Measurements from ENCODE around the gene KHNYN.

The KHNYN gene

DNA sequence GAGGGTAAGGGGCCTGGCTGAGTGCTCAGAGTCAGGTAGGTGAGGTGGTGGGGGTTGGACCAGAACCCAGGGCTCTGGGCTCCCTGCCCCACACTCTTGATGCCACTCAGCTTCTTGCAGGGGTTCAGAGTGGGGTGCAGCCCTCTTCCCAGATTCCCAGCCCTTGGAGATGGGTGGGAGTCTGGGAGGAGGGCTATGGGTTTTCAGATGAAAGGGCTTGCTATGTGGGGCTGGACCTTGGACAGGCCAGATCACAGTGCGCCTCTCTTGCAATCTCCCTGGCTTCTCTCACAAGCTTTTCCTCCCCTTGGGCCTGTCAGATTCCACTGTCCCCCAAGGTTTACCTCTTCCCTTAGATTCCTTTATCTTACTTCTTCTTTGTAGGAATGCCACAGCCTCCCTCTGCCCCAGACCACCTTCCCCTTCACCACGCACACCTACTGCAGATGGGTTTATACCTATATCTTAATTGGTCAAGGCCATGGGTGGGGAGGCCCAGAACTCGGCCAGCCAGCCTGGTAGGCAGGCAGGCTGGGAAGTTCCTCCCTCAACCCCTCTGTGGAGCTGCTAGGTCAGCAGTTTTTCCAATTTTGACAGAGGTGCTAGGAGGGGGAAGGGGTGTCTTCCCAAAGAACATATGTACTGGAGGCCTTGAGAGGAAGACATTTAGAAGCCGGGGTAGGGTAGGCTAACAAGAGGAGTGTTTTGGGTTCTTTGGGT is 29.6 kb upstream of the KHNYN start:
- no peak for FAIRE-seq
- DNase-seq (ENCODE audit: extremely low spot score, insufficient read length, low read depth) = no peak

GRCh38 chr14:24401810-24402702 is 27.7 kb upstream of the KHNYN start:
- DNase-seq (ENCODE audit: extremely low spot score, insufficient read length, low read depth) (no peak), FAIRE-seq (no peak)

- FAIRE-seq (no peak), DNase-seq (ENCODE audit: extremely low spot score, insufficient read length, low read depth) (no peak)
These were observed 26.3 kb upstream of the KHNYN start for GRCh38 chr14:24403294-24403998.

DNA sequence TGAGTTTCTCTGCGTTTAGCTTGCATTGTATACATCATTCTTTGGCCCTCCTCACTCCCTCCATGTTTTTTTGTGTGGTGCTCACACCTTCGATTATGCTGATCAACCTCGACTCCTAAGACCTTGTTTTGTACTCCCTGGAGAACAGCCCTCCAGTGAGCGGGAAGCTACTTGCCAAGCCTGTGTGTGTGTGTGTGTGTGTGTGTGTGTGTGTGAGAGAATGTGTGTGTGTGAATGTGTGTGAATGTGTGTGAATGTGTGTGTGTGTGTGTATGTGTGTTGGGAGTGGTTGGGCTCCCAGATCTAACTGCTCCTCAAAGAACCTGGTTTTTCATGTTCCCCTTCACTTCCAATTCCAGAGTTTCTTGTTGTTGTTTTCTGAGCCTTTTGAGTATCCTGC is 24.9 kb upstream of the KHNYN start:
- FAIRE-seq (no peak), DNase-seq (ENCODE audit: extremely low spot score, insufficient read length, low read depth) (no peak)

DNA sequence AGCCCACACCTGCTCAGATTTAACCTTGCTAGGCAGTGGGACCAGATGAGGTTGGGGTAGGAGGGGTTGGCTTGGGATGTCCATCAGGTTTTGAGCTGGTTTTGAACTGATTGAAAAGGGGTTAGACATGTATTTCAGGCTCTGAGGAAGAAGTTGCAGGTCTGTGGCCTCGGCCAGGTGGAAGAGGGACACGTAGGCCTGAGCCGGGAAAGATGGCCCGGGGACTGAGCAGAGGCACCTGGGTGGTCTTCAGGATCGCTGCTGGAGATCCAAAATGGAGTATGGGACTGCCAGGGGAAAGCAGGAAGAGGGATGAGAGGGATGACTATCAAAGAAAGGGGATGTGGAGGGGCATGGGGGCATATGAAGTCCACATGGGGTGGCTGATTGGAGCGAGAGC is 23.3 kb upstream of the KHNYN start:
- no peak for DNase-seq (ENCODE audit: extremely low spot score, insufficient read length, low read depth)

GRCh38 chr14:24407608-24408325 is 22.0 kb upstream of the KHNYN start:
- no peak for DNase-seq (ENCODE audit: extremely low spot score, insufficient read length, low read depth)
- no peak for FAIRE-seq

More for the DNA sequence above, 23.3 kb upstream of the KHNYN start:
- FAIRE-seq = no peak

GRCh38 chr14:24408764-24409163 is 21.0 kb upstream of the KHNYN start:
- FAIRE-seq = no peak
- DNase-seq (ENCODE audit: extremely low spot score, insufficient read length, low read depth) = no peak

DNA sequence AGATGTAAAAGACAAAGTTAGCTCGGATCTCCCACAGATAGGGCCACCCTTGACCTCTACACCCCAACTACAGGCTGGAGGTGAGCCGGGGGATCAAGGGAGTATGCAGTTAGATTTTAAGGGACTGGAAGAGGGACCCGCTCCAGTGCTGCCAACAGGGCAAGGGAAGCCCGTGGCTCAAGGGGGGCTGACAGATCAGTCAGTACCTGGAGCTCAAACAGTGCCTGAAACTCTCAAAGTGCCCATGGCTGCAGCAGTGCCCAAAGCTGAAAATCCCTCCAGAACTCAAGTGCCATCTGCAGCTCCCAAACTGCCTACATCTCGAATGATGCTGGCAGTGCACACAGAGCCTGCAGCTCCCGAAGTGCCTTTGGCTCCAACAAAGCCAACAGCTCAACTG is 20.6 kb upstream of the KHNYN start:
- DNase-seq (ENCODE audit: extremely low spot score, insufficient read length, low read depth) = no peak

DNA sequence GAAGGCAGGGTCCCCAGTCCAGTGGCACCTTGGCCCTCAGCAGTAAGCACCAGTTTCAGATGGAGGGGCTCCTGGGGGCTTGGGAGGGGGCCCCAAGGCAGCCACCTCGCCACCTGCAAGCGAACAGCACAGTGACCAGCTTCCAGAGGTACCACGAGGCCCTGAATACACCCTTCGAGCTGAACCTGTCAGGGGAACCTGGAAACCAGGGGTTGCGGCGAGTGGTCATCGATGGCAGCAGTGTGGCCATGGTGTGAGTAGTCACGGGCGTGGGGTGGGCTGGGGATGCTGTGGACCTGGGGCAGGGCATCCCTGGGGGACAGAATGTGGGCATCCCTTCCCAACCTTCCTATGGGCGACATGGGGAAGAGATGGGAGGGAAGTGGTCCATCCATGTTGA is 19.8 kb upstream of the KHNYN start:
- FAIRE-seq = no peak
- no peak for DNase-seq (ENCODE audit: extremely low spot score, insufficient read length, low read depth)

More for the DNA sequence above, 20.6 kb upstream of the KHNYN start:
- FAIRE-seq = no peak

- peak; percentile 88 for FAIRE-seq
These were observed 18.0 kb upstream of the KHNYN start for GRCh38 chr14:24411443-24412389.

GRCh38 chr14:24414077-24414476 is 15.7 kb upstream of the KHNYN start:
- FAIRE-seq = no peak
- no peak for DNase-seq (ENCODE audit: extremely low spot score, insufficient read length, low read depth)

More at GRCh38 chr14:24411443-24412389, 18.0 kb upstream of the KHNYN start:
- DNase-seq (ENCODE audit: extremely low spot score, insufficient read length, low read depth) = peak; percentile 49

DNA sequence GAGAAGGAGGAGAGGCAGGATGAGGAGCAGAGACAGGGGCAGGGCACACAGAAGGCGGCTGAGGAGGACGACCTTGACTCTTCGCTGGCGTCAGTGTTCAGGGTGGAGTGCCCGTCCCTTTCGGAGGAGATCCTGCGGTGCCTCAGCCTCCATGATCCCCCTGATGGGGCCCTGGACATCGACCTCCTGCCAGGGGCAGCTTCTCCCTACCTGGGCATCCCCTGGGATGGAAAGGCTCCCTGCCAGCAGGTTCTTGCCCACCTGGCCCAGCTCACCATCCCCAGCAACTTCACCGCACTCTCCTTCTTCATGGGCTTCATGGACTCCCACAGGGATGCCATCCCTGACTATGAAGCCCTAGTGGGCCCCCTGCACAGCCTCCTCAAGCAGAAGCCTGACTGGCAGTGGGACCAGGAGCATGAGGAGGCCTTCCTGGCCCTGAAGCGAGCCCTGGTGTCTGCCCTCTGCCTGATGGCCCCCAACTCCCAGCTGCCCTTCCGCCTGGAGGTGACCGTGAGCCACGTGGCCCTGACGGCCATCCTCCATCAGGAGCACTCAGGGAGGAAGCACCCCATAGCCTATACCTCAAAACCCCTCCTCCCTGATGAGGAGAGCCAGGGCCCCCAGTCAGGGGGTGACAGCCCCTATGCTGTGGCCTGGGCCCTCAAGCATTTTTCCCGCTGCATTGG is 14.9 kb upstream of the KHNYN start:
- no peak for DNase-seq (ENCODE audit: extremely low spot score, insufficient read length, low read depth)
- FAIRE-seq = no peak

DNA sequence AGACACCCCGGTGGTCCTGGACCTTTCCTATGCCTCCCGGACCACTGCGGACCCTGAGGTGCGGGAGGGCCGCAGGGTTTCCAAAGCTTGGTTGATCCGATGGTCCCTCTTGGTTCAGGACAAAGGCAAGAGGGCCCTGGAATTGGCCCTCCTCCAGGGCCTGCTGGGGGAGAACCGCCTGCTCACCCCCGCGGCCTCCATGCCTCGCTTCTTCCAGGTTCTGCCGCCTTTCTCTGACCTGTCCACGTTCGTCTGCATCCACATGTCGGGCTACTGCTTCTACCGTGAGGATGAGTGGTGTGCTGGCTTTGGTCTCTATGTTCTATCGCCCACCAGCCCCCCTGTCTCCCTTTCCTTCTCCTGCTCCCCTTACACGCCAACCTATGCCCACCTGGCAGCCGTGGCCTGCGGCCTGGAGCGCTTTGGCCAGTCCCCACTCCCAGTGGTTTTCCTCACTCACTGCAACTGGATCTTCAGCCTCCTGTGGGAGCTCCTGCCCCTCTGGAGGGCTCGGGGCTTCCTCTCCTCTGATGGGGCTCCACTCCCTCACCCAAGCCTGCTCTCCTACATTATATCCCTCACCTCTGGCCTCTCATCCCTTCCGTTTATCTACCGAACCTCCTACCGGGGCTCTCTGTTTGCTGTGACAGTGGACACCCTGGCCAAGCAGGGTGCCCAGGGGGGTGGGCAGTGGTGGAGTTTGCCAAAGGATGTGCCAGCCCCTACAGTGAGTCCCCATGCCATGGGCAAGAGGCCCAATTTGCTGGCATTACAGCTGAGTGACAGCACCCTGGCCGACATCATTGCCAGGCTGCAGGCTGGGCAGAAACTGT is 14.1 kb upstream of the KHNYN start:
- FAIRE-seq (no peak), DNase-seq (ENCODE audit: extremely low spot score, insufficient read length, low read depth) (no peak)

- DNase-seq (ENCODE audit: extremely low spot score, insufficient read length, low read depth) (no peak), FAIRE-seq (no peak)
These were observed 13.4 kb upstream of the KHNYN start for GRCh38 chr14:24416254-24416931.

GRCh38 chr14:24416932-24417619 is 12.7 kb upstream of the KHNYN start:
- FAIRE-seq (no peak), DNase-seq (ENCODE audit: extremely low spot score, insufficient read length, low read depth) (no peak)

- FAIRE-seq (no peak), DNase-seq (ENCODE audit: extremely low spot score, insufficient read length, low read depth) (no peak)
These were observed 11.8 kb upstream of the KHNYN start for GRCh38 chr14:24417832-24418491.

Measured in GM18507 (cell line).